Cardiac fibroblast (primary cell): Measurements from ENCODE around the gene CTIF.
A peak's percentile ranks its signal among the peaks of the same experiment; 100 is the strongest.

Experiments used
- DNase-seq, 2 donors: peaks; one replicate each; pipeline versions ENCODE4 v3.0.0 to v3.0.0-alpha.2; 2010; ENCODE audit warnings: low read depth in 2 of 2
- H3K4me3 ChIP-seq, 2 donors: replicated peaks in 1 of 2; 1 replicate in 1 of 2; 2 replicates in 1 of 2; pipeline ENCODE4 v1.5.1; 2011; ENCODE audit warnings: low read depth in 2 of 2, low read length in 2 of 2, mild to moderate bottlenecking in 2 of 2, moderate library complexity in 1 of 2
- CTCF ChIP-seq: IDR thresholded peaks from one replicate; pipeline ENCODE4 v1.5.1; 2011; ENCODE audit warnings: low read depth, mild to moderate bottlenecking, low read length, inconsistent platforms

The CTIF gene

GRCh38 chr18:48567388-48567787 is 28.6 kb downstream of the CTIF start:
- DNase-seq, result no peak
- no peak overlapping the region for H3K4me3 ChIP-seq
- no peak for TF ChIP-seq CTCF

- no peak for TF ChIP-seq CTCF
- DNase-seq, result no peak
Observed at GRCh38 chr18:48569139-48569914, 30.5 kb downstream of the CTIF start.

GRCh38 chr18:48569915-48570264 is 31.1 kb downstream of the CTIF start:
- no peak for DNase-seq
- TF ChIP-seq CTCF, result no peak
- H3K4me3 ChIP-seq, result no peak overlapping the region

More at GRCh38 chr18:48569139-48569914, 30.5 kb downstream of the CTIF start:
- H3K4me3 ChIP-seq, result no peak overlapping the region

GRCh38 chr18:48570313-48570712 is 31.5 kb downstream of the CTIF start:
- TF ChIP-seq CTCF, result no peak
- no peak overlapping the region for H3K4me3 ChIP-seq
- no peak for DNase-seq

GRCh38 chr18:48571639-48572384 is 33.0 kb downstream of the CTIF start:
- no peak for TF ChIP-seq CTCF
- peak; percentile 43 to 47 for DNase-seq

GRCh38 chr18:48572402-48573126 is 33.7 kb downstream of the CTIF start:
- H3K4me3 ChIP-seq, result no peak overlapping the region
- peak in 1 of 2 donors; percentile 66 for DNase-seq
- TF ChIP-seq CTCF, result no peak

More at GRCh38 chr18:48571639-48572384, 33.0 kb downstream of the CTIF start:
- no peak overlapping the region for H3K4me3 ChIP-seq
